GM21447 (cell line): Measurements from ENCODE around the gene MAPK8.

ENCODE experiments used
- ATAC-seq: cut with Tn5 transposase; IDR thresholded peaks from one replicate; pipeline ENCODE4 v1.9.1; 2021; ENCODE audit not compliant: unreplicated experiment

Gene MAPK8

GRCh38 chr10:48459270-48460150 lies 153.0 kb downstream of the MAPK8 start:
- ATAC-seq: no peak

- ATAC-seq: no peak
These were observed 153.7 kb downstream of the MAPK8 start for GRCh38 chr10:48460182-48460581.

DNA sequence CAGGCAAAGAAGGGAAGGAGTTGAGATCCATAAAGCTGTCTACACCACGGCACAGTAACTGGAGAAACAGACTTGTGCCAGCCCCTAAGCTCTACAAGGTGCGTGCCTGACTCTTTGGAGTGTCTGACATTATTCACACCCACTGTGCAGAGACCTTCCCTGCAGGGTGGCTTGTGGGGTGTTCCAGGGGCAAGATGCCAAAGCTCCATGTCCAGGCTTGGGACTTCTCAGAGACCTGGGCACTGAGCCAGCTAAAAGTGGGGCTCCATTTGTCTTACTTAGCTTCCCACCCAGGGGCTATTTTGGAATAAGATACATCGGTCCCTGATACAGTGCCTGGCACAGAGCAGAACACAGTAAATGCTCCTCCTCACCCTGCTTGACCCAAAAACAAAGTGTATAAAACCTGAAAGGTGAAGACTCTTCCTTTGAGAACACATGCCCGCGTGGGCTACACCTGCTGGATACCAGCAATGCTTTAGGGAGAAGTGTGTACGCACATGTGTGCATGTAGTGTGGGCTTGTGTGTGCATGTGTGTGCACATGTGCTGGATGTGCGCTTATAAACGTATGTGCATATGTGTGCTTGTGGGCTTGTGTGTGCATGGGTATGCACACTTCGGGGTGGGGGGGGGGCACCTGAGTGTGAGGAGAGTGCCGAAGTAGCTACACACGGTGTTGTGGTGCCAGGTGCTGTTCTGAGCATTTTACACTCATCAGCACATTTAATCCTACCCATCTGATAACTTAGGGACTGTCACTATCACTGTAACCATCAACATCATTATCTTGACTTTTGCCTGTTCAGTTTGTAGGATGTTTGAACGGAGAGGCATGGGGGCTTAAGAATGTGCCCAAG lies 155.4 kb downstream of the MAPK8 start:
- no peak for ATAC-seq

- no peak for ATAC-seq
These were observed 156.1 kb downstream of the MAPK8 start for GRCh38 chr10:48462482-48463020.

DNA sequence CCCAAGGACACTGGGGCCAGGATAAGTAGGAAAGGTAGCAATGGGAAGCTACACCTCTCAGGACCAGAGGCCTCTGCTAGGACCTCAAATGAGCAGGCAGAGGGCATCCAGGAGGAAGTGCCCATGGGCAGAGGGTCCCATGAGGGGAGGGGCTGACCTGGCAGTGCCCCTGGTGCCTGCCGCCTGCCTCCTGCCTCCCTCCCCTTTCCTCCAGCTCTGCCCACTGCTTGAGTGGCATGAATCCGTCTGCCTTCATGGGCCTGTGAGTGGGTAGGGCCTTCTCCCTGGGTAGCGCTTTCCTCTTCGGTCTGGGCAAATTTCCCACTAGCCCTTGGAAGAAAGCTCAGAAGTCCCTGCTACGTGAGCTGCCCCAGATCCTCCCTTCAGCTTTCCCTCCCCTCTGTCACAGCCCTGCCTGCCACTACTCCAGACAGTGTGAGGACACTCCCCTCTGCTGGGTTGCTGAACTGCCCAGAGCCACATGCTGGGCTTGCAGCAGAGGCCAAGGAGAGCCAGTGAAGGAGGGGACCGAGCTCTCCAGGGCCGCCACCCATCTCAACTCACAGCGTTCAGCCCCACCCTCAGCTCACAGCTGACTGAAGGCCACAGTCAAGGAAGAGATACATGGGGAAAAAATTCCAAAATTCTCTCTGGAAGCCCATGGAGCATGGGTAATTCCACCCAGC lies 157.0 kb downstream of the MAPK8 start:
- ATAC-seq: no peak

- ATAC-seq: no peak
These were observed 157.8 kb downstream of the MAPK8 start for GRCh38 chr10:48464121-48464870.

DNA sequence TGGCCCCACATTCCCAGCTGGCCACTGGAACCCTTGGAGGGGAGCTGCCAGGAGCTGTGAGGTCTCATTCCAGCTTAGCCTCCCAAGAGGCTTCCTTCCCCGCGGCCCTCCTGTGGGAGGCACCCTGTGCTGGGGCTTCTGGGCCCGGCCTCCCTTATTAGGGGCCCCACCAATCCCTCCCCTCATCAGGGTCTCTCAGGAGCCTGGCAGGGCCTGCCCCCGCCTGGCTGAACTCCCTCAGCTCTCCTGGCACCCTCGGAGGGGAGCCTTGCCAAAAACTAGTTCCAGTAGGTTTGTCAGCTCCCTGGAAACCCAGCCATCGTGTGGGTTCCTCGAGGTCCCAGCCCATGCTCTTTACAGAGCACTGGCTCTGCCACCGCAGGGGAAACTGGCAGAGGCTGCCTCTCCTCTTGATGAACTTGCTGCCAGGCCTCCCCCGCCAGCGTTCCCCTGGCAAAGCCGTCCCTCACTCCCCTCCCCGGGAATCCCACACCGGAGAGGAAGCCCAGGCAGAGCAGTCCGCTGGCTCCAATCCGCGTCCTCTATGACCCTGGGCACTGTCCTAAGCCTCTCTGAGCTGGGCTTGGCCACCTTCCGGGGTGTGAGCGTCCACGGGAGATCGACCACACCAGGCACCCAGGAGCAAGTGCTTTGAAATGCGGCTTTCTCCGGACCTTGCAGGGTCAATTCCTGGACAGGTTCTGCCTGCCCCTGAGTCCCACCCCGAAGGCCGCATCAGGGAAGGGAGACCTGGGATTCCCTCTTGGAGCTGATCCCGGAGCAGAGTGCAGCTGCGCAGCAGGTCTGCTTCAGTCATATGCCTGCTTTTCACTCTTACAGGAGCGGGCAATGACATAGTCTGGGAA lies 158.6 kb downstream of the MAPK8 start:
- no peak for ATAC-seq

- ATAC-seq: no peak
These were observed 159.5 kb downstream of the MAPK8 start for GRCh38 chr10:48465860-48466521.

- no peak for ATAC-seq
These were observed 160.2 kb downstream of the MAPK8 start for GRCh38 chr10:48466611-48467240.

GRCh38 chr10:48467669-48468068 lies 161.2 kb downstream of the MAPK8 start:
- no peak for ATAC-seq

DNA sequence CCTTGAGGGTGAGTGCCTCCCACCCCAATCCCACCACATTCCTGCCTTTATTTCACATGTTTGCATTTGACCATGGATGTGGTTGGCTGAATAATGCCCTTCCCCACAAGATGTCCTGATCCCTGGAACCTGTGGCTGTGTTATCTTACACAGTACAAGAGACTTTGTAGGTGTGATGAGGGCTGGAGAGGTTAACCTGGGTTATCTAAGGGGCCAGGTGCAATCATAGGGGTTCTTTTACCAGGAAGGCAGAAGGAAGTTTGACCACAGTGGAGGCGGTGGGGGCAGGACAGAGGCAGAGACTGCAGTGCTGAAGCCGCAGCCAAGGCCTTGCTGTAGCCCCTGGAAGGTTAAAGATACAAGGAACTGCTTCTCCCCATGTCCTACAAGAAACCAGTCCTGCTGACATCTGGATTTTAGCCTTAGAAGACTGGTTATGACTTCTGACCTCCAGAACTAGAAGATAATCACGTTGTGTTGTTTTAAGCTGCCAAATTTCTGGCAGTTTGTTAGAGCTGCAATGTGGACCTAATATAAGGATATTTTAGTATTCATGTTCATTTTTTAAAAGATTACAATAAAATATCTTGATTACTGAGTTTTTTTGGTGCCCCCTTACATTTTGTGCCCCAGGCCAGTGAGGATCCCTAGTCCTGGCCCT lies 161.8 kb downstream of the MAPK8 start:
- ATAC-seq: no peak

DNA sequence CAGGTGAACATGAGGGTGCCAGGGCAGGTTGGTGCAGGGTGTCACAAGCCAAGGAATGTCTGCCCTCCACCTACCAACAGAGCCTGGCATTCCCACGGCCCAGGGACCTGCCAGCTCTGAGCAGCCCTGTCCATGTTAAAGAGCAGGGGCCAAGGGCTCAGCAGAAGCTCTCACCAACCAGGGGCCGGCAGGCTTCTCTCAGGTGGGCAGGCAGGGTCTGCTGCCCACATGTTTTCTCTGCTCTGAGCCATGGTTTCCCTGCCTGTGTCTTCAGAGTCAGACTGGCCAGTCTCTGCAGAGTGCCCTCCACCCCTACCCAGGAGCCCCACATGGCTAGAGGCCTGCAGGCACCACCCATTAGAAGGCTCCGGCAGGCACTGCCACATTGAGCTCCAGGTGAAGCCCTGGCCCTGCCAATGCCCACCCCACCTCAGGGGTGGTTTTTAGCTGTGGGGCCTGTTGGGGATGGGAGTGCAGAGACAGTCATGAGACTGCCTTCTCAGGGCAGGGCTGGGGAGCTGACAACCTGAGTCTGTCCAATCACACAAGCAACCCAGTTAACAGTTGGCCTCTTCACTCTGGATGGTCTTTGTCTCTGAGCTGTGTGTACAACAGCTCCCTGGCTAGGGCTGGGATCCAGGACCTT lies 162.5 kb downstream of the MAPK8 start:
- ATAC-seq: no peak

GRCh38 chr10:48469516-48470020 lies 163.1 kb downstream of the MAPK8 start:
- ATAC-seq: no peak

- ATAC-seq: no peak
These were observed 163.8 kb downstream of the MAPK8 start for GRCh38 chr10:48470115-48470892.

GRCh38 chr10:48470893-48471805 lies 164.7 kb downstream of the MAPK8 start:
- no peak for ATAC-seq
